ENCODE data around the gene KCNB1.

Gene KCNB1

GRCh38 chr20:49409302-49409974 is 73.0 kb downstream of the KCNB1 start:
- no peak for DNase-seq (ENCODE audit: low read depth)

DNA sequence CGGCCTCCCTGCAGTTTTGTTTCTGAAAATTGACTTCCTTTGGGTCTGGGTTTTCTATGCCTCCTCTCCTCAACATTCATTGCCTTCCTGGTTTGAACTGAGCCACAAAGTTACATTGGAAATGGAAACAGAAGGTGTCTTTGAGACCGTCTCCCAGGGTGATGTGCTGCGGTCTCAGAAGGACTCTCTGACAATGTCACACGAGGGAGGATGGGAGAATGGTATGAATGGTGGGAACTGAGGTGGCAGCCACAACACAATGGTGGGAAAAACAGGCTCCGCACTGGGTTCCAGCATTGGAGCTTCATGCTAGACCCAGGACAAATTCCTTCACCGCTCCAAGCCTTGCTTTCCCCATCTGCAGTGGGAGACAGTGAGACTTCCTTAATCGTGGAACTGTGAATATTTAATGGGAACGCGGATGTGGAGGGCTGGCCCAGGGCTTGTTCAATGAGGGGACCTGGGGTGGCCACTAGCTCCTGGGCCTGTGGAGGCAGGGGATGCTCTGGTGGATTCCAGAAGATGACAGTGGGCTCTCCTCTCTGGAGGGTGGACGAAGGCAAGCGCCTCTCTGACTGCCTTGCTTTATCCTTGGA is 73.9 kb downstream of the KCNB1 start:
- DNase-seq (ENCODE audit: low read depth), result no peak

GRCh38 chr20:49406666-49407065 is 75.8 kb downstream of the KCNB1 start:
- no peak for DNase-seq (ENCODE audit: low read depth)

DNA sequence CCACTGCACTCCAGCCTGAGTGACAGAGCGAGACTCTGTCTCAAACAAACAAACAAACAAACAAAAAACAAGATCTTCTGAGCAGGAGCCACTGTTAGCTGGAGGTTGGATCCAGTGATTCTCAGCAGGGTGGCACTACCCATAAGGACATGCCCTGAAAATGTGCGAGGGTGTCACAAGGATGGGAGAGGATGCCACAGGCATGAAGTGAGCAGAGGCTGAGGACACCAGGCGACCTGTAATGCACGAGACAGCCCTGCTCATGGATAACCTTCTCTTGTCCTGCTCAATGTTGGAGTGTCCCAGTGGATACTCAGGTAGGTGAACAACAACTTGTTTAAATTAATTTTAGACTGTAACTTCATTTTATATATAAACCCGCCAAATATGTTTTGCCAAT is 76.8 kb downstream of the KCNB1 start:
- no peak for DNase-seq (ENCODE audit: low read depth)

- no peak for DNase-seq (ENCODE audit: low read depth)
Measured at GRCh38 chr20:49405062-49405683, 77.3 kb downstream of the KCNB1 start.

GRCh38 chr20:49404461-49404860 is 78.0 kb downstream of the KCNB1 start:
- DNase-seq (ENCODE audit: low read depth), result no peak

- DNase-seq (ENCODE audit: low read depth), result no peak
Measured at GRCh38 chr20:49403911-49404310, 78.6 kb downstream of the KCNB1 start.

- DNase-seq (ENCODE audit: low read depth), result no peak
Measured at GRCh38 chr20:49403012-49403411, 79.5 kb downstream of the KCNB1 start.

DNA sequence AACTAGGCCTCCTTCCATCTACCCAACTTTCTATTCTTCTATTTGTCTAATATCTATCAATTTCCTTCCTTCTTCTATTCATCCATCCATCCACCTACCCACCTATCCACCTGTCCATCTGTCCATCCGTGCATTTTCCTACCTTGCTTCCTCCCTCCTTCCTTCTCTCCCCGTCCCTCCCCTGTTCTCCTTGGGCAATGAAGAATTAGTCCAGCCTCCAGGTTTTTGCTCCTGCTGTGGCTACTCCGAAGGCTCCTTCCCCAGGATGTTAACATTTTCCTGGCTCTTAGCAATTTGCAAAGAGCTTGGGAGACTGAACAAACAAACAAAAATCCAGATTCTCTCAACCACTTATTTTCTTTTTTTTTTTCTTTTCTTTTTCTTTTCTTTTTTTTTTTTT is 81.6 kb downstream of the KCNB1 start:
- DNase-seq (ENCODE audit: low read depth), result no peak

GRCh38 chr20:49400410-49400809 is 82.1 kb downstream of the KCNB1 start:
- DNase-seq (ENCODE audit: low read depth), result no peak

GRCh38 chr20:49399329-49399728 is 83.1 kb downstream of the KCNB1 start:
- DNase-seq (ENCODE audit: low read depth), result no peak

DNA sequence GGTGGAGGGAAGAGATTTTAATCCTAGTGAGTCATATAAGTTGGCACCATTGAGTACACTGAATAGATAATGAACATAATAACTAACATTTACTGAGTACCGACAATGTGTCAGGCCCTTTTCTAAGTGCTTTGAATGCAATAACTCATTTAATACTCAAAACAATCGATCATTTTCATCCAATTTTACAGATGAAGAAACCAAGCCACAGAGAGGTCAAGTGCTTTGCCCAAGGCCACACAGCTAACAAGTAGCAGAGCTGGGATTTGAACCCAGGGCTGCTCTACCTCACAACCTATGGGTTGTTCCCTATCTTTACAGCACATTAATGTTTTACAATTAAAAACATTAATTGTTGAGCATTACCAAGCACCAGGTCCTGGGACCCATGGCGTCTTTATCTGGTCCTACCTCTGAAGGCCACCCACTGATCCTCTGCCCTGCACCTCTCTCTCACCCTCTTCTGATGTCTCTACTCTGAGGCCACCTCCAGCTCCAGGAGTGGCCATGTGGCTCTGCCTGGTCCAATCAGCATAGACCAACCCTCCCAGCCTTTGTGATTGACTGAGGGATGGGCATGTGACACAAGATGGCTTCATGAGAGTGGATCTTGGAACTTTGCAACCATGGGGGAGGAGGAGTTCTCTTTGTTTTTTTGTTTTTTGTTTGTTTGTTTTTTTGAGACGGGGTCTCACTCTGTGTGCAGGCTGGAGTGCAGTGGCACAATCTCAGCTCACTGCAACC is 83.9 kb downstream of the KCNB1 start:
- DNase-seq (ENCODE audit: low read depth), result no peak

- no peak for DNase-seq (ENCODE audit: low read depth)
Measured at GRCh38 chr20:49397525-49397924, 84.9 kb downstream of the KCNB1 start.

- no peak for DNase-seq (ENCODE audit: low read depth)
Measured at GRCh38 chr20:49396230-49396629, 86.2 kb downstream of the KCNB1 start.

DNA sequence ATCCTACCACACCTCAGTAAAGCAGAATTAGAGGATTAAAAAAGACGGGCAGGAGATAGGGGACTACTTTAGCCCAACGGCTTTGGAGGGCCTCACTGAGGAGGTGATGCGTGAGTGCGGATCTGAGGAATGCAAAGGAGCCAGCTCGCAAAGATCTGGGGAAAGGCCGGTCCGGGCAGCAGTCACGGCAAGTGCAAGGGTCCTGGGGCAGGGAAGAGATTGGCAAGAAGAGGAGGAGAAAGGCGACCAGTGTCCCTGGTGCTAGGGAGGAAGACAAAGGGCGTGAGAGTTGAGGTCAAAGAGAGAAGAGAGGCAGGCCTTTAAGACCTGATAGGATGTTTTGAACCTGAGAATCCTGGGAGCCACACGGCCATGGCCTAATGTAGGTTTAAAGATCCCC is 86.8 kb downstream of the KCNB1 start:
- DNase-seq (ENCODE audit: low read depth), result no peak

- no peak for DNase-seq (ENCODE audit: low read depth)
Measured at GRCh38 chr20:49395183-49395582, 87.3 kb downstream of the KCNB1 start.

- DNase-seq (ENCODE audit: low read depth), result no peak
Measured at GRCh38 chr20:49394757-49395156, 87.7 kb downstream of the KCNB1 start.

DNA sequence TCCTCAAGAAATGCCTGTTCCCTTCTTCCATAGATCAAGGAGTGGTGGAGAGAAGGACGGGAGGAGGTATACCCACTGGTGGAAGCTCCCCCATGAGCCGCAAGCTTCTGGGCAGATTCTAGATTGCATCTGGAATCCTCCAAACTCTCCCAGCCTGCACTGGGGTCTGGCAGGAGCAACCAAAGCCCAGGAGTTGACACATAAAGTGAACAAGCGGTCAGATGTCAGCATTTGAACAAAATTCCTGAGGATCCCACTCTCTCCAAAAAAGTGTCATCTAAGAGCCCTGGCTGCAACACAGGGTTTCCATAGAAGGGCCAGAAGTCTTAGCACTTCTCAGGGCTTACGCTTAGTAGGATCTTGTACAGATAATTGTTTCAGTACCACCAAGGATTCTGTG is 88.2 kb downstream of the KCNB1 start:
- DNase-seq (ENCODE audit: low read depth), result no peak

- no peak for DNase-seq (ENCODE audit: low read depth)
Measured at GRCh38 chr20:49393803-49394202, 88.7 kb downstream of the KCNB1 start.

DNA sequence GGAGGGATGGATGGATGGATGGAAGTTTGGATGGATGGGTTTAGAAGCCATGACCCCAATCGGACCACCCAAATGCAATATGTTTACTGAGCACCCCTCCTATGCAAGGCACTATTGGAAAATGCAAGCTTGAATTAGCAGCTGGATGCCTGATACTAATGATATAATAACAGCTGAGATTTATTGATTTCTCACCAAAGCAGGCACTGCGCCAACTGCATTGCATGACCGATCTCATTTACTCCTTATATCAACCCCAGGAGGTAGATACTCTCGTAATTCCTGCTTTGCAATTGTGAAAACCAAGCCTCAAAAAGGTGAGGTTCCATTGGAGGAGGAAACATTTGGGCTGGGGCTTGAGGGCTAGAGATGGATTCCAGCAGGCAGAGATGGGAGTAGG is 89.7 kb downstream of the KCNB1 start:
- no peak for DNase-seq (ENCODE audit: low read depth)

DNA sequence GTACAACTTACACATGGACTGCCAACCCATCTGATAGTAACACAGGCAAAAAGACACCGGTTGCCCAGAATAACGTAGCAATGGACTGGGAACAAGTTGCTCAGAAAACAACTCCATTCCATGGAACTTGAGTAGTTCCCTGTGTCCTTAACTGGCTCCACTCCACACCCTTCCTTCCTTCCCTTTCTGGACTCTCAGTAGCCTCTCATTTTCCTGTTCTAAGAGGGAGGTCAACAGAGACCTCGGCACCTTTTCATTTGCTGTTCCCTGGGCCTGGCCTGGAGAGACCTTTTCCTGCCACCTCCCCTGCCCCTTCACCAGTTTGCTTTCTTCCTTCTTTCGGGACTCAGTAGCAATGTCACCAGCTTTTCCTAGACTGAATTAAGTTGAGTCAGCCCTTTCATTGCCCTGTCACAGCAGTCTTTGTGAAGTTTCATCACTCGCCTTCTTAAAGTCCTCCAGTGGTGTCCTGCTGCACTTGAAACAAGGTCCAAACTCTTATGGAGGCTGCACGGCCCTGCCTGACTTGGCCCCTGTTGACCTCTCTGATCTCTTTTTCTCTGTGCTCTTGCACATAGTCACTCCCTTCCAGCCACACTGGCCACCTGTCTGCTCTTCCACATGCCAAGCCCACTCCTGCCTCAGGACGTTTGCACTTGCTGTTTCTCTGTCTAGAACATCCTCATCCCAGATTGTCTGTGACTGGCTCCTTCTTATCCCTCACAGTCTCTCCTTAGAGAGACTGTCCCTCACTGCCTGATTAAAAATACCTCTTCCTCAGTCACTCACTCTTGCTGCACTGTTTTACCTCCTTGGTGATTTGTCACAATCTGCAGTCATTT is 90.8 kb downstream of the KCNB1 start:
- no peak for DNase-seq (ENCODE audit: low read depth)

- DNase-seq (ENCODE audit: low read depth), result no peak
Measured at GRCh38 chr20:49389854-49390253, 92.6 kb downstream of the KCNB1 start.

Measured in T follicular helper cell (primary cell).